HG02798 (cell line): ENCODE results near the gene BANP.
A peak's percentile ranks its signal among the peaks of the same experiment; 100 is the strongest.

ENCODE experiments used
- ATAC-seq: cut with Tn5 transposase; IDR thresholded peaks from one replicate; pipeline ENCODE4 v1.9.1; 2021; ENCODE audit warnings: mild to moderate bottlenecking; ENCODE audit not compliant: unreplicated experiment, poor library complexity

Gene BANP

GRCh38 chr16:87948119-87948545 is 3.1 kb upstream of the BANP start:
- ATAC-seq: no peak

- ATAC-seq: no peak
Measured at GRCh38 chr16:87948735-87949070, 2.5 kb upstream of the BANP start.

GRCh38 chr16:87949071-87949744 is 2.0 kb upstream of the BANP start:
- no peak for ATAC-seq

GRCh38 chr16:87951552-87952538 is 611 bp downstream of the BANP start:
- ATAC-seq: peak; percentile 2

GRCh38 chr16:87952751-87953150 is 1.5 kb downstream of the BANP start:
- ATAC-seq: no peak

GRCh38 chr16:87953308-87954215 is 2.3 kb downstream of the BANP start:
- no peak for ATAC-seq

- no peak for ATAC-seq
Measured at GRCh38 chr16:87954361-87954760, 3.1 kb downstream of the BANP start.

- ATAC-seq: no peak
Measured at GRCh38 chr16:87954826-87955225, 3.6 kb downstream of the BANP start.

GRCh38 chr16:87955302-87956097 is 4.3 kb downstream of the BANP start:
- no peak for ATAC-seq

- no peak for ATAC-seq
Measured at GRCh38 chr16:87956098-87956364, 4.8 kb downstream of the BANP start.

GRCh38 chr16:87956365-87957231 is 5.4 kb downstream of the BANP start:
- peak; percentile 32 for ATAC-seq

GRCh38 chr16:87957296-87958094 is 6.3 kb downstream of the BANP start:
- ATAC-seq: no peak

GRCh38 chr16:87958632-87959031 is 7.4 kb downstream of the BANP start:
- no peak for ATAC-seq

GRCh38 chr16:87959391-87959990 is 8.3 kb downstream of the BANP start:
- no peak for ATAC-seq

GRCh38 chr16:87960296-87960695 is 9.1 kb downstream of the BANP start:
- ATAC-seq: no peak

- ATAC-seq: no peak
Measured at GRCh38 chr16:87960852-87961251, 9.6 kb downstream of the BANP start.

- no peak for ATAC-seq
Measured at GRCh38 chr16:87961623-87962022, 10.4 kb downstream of the BANP start.

- no peak for ATAC-seq
Measured at GRCh38 chr16:87963400-87963799, 12.2 kb downstream of the BANP start.
